HG03159 (cell line): Measurements from ENCODE around the gene ZCCHC8.
"Not testable (repeated sequence)": the region's sequence is repeated elsewhere in the genome, so short reads cannot be mapped to it uniquely, and the experiment has no call there.

ENCODE experiments used
- ATAC-seq: cut with Tn5 transposase; IDR thresholded peaks from one replicate; pipeline ENCODE4 v1.9.1; 2021; ENCODE audit warnings: mild to moderate bottlenecking, moderate library complexity; ENCODE audit not compliant: unreplicated experiment

Gene ZCCHC8

GRCh38 chr12:122437656-122438121 lies 63.0 kb downstream of the ZCCHC8 start:
- ATAC-seq: no peak

GRCh38 chr12:122435186-122435585 lies 65.5 kb downstream of the ZCCHC8 start:
- no peak for ATAC-seq

- ATAC-seq: not testable (repeated sequence)
These were observed 71.7 kb downstream of the ZCCHC8 start for GRCh38 chr12:122429043-122429442.

- no peak for ATAC-seq
These were observed 73.3 kb downstream of the ZCCHC8 start for GRCh38 chr12:122427403-122427802.

DNA sequence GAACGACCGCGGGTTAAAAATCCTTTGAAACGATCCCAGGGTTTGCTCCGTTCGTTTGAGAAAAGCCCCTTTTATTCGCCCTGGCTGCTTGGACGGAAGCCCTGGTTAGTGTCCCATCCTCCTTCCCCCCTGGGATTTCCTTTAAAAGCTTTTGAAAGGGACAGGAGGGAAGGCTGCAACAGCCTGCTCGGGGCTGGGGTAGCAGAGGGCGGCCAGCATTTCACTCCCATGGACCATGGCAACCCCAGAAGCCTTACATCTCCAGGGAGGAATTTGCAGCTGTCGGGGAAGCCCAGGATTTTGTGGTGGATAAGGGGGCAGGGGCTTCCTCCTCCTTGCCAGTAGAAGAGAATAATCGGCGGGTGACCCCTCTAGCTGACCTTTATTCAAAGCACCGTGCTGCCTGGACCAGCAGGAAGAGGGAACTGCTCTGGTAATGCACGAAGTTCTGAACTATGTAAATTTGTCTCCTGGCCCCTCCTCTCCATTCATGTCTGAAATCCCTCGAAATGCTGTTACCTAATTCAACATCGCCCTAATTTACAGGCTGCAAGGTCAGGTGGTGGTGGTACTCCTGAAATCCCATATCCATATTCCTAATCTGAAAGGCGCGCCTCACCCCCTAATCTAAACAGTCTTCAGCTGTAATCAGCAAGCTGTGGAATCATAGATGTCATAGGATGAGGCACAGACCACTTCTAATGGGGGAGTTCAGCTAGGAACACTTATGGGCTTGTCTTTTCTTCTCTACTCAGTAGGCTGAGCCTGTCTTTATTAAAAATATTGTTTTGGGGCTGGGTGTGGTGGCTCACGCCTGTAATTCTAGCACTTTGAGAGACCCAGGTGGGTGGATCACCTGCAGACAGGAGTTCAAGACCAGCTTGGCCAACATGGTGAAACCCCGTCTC lies 77.2 kb downstream of the ZCCHC8 start:
- no peak for ATAC-seq

DNA sequence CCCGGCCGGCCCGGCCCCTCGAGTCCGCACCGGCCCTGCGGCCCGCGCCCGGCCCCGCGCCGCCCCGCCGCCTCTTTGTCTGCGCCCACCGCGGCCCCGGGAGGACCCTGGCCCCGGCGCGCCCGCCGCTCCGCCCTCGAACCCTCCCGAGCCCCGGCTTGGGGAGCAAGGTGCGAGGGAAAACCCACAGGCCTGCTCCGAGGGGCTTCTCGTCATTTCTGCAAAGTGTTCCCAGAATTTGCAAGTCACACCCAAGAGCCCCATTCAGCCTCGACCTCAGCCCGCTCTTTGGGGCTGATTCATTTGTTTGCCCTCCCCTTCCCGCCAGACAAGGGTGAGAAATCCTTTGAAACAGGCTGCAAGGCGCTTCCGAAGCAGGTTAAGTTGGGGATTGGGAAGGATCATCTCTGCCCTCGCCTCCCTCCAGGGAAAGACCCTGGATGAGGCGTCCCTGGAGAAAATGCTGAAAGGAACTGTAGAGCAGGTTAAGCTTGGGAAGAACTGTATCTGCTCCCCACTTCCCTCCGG lies 77.9 kb downstream of the ZCCHC8 start:
- ATAC-seq: peak; percentile 10

GRCh38 chr12:122421821-122422729 lies 78.7 kb downstream of the ZCCHC8 start, which contains the start of gene CLIP1:
Gene CLIP1 (minus strand): TSS chr12:122422669. CDS start chr12:122380452, 42,217 bp downstream.
- peak; percentile 57 for ATAC-seq
